AG04450 (cell line): ENCODE measurements around the gene CDKN3. TPM values are rescaled to one million over a fixed set of nuclear protein-coding genes. Genes with fewer than 3 reads are reported as not detected.

Experiments used
- CTCF ChIA-PET: fragments of 300-600, 350-600 bp; formaldehyde crosslinking; extraction: SDS; loops from one replicate; lab custom pipeline; 2022; ENCODE audit warnings: antibody characterized with exemption, inconsistent platforms; lab: Charles Lee
- POLR2A ChIA-PET: fragments of 350-600 bp; formaldehyde crosslinking; extraction: SDS; loops from one replicate; lab custom pipeline; 2021; ENCODE audit warnings: antibody characterized with exemption, inconsistent platforms; lab: Yijun Ruan, JAX
- DNase-seq: peaks from one replicate; pipeline ENCODE4 v3.0.0-alpha.2; 2011; ENCODE audit warnings: low read depth, low spot score
- H3K27ac ChIP-seq: one replicate; pipeline ENCODE4 v1.5.1; 2012; ENCODE audit warnings: low read depth, low read length, control low read depth
- H3K27me3 ChIP-seq: one replicate; pipeline ENCODE4 v1.6.0; 2012; ENCODE audit warnings: low read length; ENCODE audit not compliant: control insufficient read depth, insufficient read depth
- H3K4me3 ChIP-seq: 2 replicates; pipeline ENCODE4 v1.5.1; 2011; ENCODE audit warnings: mild to moderate bottlenecking, low read depth, low read length, control low read depth
- H3K9me3 ChIP-seq: 2 replicates; pipeline ENCODE4 v1.5.1; 2012; ENCODE audit warnings: low read length; ENCODE audit not compliant: control insufficient read depth, insufficient read depth
- CTCF ChIP-seq: IDR thresholded peaks from 2 replicates; pipeline ENCODE4 v1.5.1; 2011; ENCODE audit warnings: low read depth, low read length, control low read depth, inconsistent platforms
- polyA minus RNA-seq: library from RNA; depleted of rRNA, polyadenylated mRNA; stranded (reverse); fragments of >200 nt; gene quantifications from 2 replicates; pipeline ENCODE4 v1.2.3, GENCODE V29; 2011; rRNA and poly(A)+ RNA removed
- polyA plus RNA-seq: library from polyadenylated mRNA; depleted of rRNA; stranded (reverse); fragments of >200 nt; gene quantifications from 2 replicates; pipeline ENCODE4 v1.2.3, GENCODE V29; 2011; rRNA removed

Gene CDKN3
- polyA plus RNA-seq: 20.8 and 28.9 TPM in 2 replicates
- 5.9 and 11.4 TPM in 2 replicates for polyA minus RNA-seq

DNA sequence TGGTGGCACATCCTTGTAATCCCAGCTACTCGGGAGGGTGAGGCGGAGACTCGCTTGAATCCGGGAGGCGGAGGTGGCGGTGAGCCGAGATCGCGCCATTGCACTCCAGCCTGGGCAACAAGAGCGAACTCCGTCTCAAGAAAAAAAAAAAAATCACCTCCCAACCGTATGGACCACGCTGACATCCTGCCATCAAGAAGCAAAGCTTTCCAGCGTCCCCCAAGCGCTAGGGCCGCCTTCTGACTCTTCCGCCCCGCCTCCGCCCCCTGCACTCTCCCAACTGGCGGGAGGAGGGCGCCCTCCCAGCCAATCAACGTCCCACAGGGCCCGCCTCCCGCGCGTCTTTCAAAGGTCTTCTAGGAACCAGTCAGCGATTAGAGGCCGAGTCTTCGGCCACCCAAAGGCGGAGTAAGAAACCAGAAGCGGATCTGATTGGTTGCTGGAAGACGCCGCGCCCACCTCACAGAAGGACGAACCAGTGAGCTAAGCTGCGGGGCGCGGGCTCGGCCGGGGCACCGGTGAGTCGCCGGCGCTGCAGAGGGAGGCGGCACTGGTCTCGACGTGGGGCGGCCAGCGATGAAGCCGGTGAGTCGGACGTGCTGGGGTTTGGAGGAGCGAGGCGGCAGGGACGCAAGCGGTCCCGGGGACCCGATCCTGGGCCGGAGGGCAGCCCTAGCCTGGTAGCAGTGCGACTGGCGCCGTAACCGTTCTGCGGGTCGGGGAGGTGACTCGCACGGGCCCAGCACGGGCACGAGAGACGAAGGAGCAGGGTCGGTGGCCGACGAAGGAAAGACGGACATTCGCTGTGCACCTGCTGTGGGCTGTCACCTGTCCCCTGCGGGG, at the start of gene CDKN3:
CDKN3 (plus strand) TSS at position 515 of the 843 bp plus-strand sequence; CDS start at position 577, 62 bp downstream.
- peak; percentile 96 for DNase-seq
- Histone ChIP-seq H3K9me3 (peaks cover 14% of the 10 kb centered on the region; the same call in 1 of the 2 replicates), H3K27me3 (no peaks in the 10 kb centered on the region), H3K27ac (peak within 1 kb of the TSS; percentile 52), H3K4me3 (peak within 1 kb of the TSS; percentile 92)
- ChIA-PET POLR2A (interaction anchor here (0.7 to 1.2 kb wide), 2 partner anchors 14 to 92 kb away, joined by 4 to 7 read pairs; no protein-coding TSS in a partner anchor), CTCF (interaction anchor here (0.6 to 2.6 kb wide), 25 partner anchors 8 to 1638 kb away, joined by 3 to 10 read pairs (median 4); no protein-coding TSS in a partner anchor)
- peak; percentile 40; the same call in 1 of the 2 replicates for TF ChIP-seq CTCF

GRCh38 chr14:54347044-54347443, 49.8 kb upstream of the CDKN3 start:
- POLR2A ChIA-PET: no interaction called here
- CTCF ChIA-PET: interaction anchor here (0.6 to 3.1 kb wide), 31 partner anchors 7 to 1282 kb away, joined by 3 to 54 read pairs (median 5); partner anchors contain the start of gene BMP4
- Histone ChIP-seq H3K4me3 (no peak overlapping the region), H3K9me3 (no peaks in the 10 kb centered on the region), H3K27ac (no peak overlapping the region), H3K27me3 (peaks cover 5% of the 10 kb centered on the region)
- DNase-seq: no peak
- TF ChIP-seq CTCF: no peak

DNA sequence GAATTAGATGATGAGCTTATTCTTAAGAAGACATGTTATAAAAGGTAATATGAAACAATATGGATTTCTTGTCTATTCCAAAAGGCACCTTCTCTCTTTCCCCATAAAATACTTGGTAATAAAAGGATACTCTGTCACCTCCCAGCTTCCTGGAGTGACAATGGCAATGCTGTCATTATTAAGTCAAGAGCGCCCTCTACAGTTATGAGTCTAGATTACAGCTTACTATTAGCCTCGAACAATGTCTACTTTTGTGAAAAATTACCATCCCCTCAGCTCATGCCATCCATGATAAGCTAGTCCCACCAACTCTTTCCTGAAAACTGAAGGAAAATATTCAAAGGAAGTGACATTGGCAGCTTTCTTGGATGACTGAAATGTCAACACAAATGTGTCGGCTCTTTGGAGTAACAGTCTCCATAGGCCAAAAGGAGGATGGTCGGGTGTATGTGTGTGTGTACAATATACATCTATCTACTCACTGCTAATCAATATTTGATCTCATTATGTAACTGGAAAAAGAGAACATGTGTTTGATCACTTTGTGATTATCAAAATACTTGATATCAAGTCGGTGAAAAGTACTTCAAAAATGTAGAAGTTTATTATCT, 48.7 kb upstream of the CDKN3 start:
- H3K27me3 ChIP-seq: peaks cover 7% of the 10 kb centered on the region
- H3K27ac ChIP-seq: no peak overlapping the region
- H3K4me3 ChIP-seq: no peak overlapping the region
- peak; percentile 63 for TF ChIP-seq CTCF
- ChIA-PET POLR2A (no interaction called here), CTCF (interaction anchor here (0.6 to 3.1 kb wide), 77 partner anchors 8 to 1573 kb away, joined by 3 to 54 read pairs (median 4); partner anchors contain the start of gene BMP4)
- no peak for DNase-seq
- H3K9me3 ChIP-seq: no peaks in the 10 kb centered on the region

GRCh38 chr14:54348923-54349620, 47.7 kb upstream of the CDKN3 start:
- Histone ChIP-seq H3K27ac (no peak overlapping the region), H3K9me3 (no peaks in the 10 kb centered on the region), H3K4me3 (no peak overlapping the region), H3K27me3 (peaks cover 8% of the 10 kb centered on the region)
- DNase-seq: no peak
- TF ChIP-seq CTCF: no peak
- POLR2A ChIA-PET: no interaction called here
- CTCF ChIA-PET: interaction anchor here (0.9 to 3.1 kb wide), 23 partner anchors 7 to 1524 kb away, joined by 3 to 54 read pairs (median 6); partner anchors contain the start of genes BMP4 and CDKN3
